Retinal pigment epithelial cell (primary cell): Measurements from ENCODE around the gene IFNAR1.
"Not testable (repeated sequence)": the region's sequence is repeated elsewhere in the genome, so short reads cannot be mapped to it uniquely, and the experiment has no call there.

ENCODE experiments used
- DNase-seq: peaks from one replicate; pipeline ENCODE4 v3.0.0-alpha.2; 2010; ENCODE audit warnings: low read depth
- H3K4me3 ChIP-seq: 2 replicates; pipeline ENCODE4 v1.5.1; 2011; ENCODE audit warnings: mild to moderate bottlenecking, low read length, control low read depth, moderate library complexity
- TF ChIP-seq, protein P1 (sequence below): conservative IDR thresholded peaks from 2 replicates; pipeline ENCODE4 v1.5.1; 2011; ENCODE audit warnings: low read depth, low read length, control low read depth, inconsistent platforms

IFNAR1 gene

GRCh38 chr21:33360281-33360680 is 35.5 kb downstream of the IFNAR1 start:
- DNase-seq, result no peak
- H3K4me3 ChIP-seq, result no peak overlapping the region
- TF ChIP-seq, protein P1, sequence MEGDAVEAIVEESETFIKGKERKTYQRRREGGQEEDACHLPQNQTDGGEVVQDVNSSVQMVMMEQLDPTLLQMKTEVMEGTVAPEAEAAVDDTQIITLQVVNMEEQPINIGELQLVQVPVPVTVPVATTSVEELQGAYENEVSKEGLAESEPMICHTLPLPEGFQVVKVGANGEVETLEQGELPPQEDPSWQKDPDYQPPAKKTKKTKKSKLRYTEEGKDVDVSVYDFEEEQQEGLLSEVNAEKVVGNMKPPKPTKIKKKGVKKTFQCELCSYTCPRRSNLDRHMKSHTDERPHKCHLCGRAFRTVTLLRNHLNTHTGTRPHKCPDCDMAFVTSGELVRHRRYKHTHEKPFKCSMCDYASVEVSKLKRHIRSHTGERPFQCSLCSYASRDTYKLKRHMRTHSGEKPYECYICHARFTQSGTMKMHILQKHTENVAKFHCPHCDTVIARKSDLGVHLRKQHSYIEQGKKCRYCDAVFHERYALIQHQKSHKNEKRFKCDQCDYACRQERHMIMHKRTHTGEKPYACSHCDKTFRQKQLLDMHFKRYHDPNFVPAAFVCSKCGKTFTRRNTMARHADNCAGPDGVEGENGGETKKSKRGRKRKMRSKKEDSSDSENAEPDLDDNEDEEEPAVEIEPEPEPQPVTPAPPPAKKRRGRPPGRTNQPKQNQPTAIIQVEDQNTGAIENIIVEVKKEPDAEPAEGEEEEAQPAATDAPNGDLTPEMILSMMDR, result no peak

GRCh38 chr21:33360881-33361602 is 36.3 kb downstream of the IFNAR1 start:
- TF ChIP-seq, protein P1, result peak; percentile 94
- DNase-seq, result no peak
- H3K4me3 ChIP-seq, result peak overlapping the region; percentile 4

DNA sequence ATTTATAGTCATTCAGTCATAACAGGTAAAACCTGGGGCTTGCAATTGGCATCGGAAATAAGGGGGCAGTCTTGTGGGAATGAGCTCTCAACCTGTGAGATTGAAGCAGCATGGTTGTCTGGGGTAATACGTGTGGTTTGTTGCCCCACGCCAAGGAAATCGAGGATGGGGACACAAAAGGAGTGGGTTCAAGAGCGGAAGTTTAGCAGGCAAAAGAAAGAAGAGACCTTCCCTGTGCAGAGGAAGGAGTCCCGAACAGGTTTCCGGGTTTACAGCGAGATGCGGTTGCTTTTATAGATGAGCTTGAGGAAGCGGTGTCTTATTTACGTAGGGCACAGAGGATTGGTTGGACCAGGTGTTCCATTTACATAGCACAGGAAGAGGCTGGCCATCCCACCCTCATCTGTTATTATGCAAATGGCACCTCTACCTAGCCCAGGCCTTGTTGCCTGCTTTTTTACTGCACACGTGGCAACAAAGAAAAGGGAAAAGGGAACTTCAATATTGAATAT is 37.3 kb downstream of the IFNAR1 start:
- no peak for DNase-seq
- peak overlapping the region; percentile 7 for H3K4me3 ChIP-seq
- TF ChIP-seq, protein P1, result no peak

- DNase-seq, H3K4me3 ChIP-seq: not testable (repeated sequence)
These were observed 39.3 kb downstream of the IFNAR1 start for GRCh38 chr21:33363911-33364609.

GRCh38 chr21:33364830-33365229 is 40.1 kb downstream of the IFNAR1 start:
- no peak for DNase-seq
- H3K4me3 ChIP-seq, result no peak overlapping the region
- TF ChIP-seq, protein P1, result no peak

GRCh38 chr21:33367309-33367973 is 42.7 kb downstream of the IFNAR1 start:
- no peak for DNase-seq
- TF ChIP-seq, protein P1, result no peak
- no peak overlapping the region for H3K4me3 ChIP-seq

DNA sequence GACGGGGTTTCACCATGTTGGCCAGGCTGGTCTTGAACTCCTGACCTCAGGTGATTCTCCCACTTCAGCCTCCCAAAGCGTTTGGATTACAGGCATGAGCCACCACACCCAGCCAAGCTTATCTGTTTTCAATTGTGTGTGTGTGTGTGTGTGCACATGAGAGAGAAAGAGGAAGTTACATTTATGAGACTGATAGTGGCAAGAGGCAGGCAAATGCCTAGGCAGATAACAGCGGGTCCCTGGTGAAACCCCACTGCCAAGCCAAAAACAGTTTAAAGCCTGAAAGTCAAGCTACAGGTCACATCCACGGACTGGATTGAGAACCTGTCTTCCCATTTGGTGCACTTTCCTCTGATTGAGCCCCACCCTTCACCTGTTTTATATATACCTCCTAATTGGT is 43.4 kb downstream of the IFNAR1 start:
- TF ChIP-seq, protein P1, result no peak
- H3K4me3 ChIP-seq, result no peak overlapping the region
- DNase-seq, result no peak
